ENCODE results near the gene NEDD4L.

NEDD4L gene

GRCh38 chr18:58438958-58439300, 394.9 kb downstream of the NEDD4L start:
- DNase-seq: no peak

- no peak for DNase-seq
Measured at GRCh38 chr18:58443671-58444070, 399.6 kb downstream of the NEDD4L start.

DNA sequence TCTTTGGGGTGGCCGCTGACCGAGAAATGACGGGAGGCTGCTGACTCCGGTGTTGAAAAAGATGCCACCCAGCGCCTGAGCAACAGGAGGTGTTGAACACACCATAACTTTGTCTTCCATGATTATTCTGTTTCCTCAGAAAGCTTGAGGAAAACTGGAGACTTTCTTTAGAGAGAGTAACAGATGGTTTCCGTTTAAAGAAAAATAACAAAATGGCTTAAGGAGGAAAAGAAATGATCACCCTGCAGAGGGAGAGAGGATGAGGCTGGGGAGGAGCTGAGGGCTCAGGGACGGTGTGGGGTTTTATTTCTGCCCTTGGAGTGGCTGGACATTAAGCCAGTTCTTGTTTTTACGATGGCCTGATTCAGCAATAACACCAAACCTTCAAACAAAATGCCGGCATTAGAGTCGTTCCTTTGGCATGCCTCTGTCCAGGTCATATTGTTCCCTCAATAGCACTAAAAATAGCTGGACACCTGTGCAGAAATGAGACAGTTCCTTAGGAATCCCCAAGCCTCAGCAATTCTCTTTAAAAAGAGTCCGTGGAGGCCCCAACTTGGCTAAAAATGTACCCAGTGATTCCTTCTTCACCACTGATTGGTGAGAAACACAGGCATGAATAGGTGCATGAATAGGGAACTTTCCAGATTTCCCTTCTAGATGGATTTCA, 402.5 kb downstream of the NEDD4L start:
- DNase-seq: no peak

DNA sequence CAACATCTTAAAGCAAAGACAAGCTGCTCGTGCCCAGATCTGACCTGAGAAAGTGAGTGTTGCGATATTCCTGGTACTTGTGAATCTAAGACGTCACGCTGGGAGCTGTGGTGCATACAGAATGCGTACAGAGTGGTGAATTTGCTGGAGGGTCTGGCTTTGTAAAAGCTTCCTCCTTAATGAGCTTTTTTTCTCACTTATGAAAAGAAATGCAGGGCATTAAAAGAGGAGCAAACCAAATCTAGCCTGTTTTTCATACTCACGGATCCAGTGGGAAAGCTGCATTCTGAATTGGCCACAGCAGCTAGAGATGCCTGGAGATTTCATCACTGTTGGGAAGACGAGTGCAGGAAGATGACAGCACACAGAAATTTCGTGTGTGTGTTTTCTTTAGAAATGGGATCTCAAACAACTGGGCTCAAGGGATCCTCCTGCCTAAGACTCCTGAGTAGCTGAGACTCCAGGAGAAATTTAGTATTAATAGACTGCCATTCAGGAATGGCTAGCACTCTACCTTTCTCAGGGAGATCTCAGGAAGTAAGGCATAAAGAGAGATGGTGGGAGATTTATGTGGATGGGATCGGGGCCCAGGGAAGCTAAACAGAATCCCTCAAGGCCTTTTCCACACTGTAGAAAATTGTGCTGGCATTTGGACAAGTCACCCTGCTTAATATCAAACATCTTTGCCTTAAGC, 403.5 kb downstream of the NEDD4L start:
- DNase-seq: no peak

DNA sequence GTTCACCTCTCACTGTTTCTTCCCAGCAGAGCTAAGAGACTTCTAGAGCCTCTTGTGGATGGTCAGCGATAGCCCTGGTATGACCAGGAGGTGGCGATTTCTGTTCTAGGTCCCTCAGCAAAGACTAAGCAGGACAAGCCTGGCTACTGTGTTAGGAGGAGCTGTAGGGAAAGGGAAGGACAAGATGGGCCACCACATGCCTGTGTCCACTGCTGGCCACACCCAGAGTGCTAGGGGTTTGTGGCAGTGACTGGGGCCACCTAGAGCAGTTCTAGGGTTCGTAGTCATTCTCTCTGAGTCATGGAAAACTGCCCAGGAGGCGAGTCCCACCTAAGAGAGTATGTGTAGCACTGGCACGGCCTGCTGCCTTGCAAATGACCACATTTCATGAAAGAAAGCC, 405.4 kb downstream of the NEDD4L start:
- no peak for DNase-seq

Data from DMS53 (cell line).